Measurements from ENCODE around the gene SASH1.

GRCh38 chr6:148491638-148492251, 149.1 kb downstream of the SASH1 start:
- TF ChIP-seq CTCF (IDR thresholded peaks at IDR 0.05; ENCODE audit: poor library complexity, severe bottlenecking) = no peak
- no peak for TF ChIP-seq EZH2 (IDR thresholded peaks at IDR 0.05; ENCODE audit: borderline replicate concordance, insufficient read depth, low read length, poor library complexity, severe bottlenecking)
- no peak for TF ChIP-seq EP300 (conservative IDR thresholded peaks at IDR 0.05; ENCODE audit: poor library complexity, severe bottlenecking)
- TF ChIP-seq SMC3 (conservative IDR thresholded peaks at IDR 0.05; ENCODE audit: poor library complexity) = no peak

Measured in neural cell (in vitro differentiated cells).